ENCODE results near the gene GGA2.

Gene GGA2

GRCh38 chr16:23549938-23550337 lies 39.6 kb upstream of the GGA2 start (continued):
- TF ChIP-seq ZBTB21 (tag by site-specific recombination; IDR thresholded peaks at IDR 0.05) (no peak), ZFHX2 (tag by site-specific recombination; conservative IDR thresholded peaks at IDR 0.05) (no peak), KLF9 (tag by site-specific recombination; IDR thresholded peaks at IDR 0.05; ENCODE audit: low read depth) (no peak)
- TF ChIP-seq, protein P1, sequence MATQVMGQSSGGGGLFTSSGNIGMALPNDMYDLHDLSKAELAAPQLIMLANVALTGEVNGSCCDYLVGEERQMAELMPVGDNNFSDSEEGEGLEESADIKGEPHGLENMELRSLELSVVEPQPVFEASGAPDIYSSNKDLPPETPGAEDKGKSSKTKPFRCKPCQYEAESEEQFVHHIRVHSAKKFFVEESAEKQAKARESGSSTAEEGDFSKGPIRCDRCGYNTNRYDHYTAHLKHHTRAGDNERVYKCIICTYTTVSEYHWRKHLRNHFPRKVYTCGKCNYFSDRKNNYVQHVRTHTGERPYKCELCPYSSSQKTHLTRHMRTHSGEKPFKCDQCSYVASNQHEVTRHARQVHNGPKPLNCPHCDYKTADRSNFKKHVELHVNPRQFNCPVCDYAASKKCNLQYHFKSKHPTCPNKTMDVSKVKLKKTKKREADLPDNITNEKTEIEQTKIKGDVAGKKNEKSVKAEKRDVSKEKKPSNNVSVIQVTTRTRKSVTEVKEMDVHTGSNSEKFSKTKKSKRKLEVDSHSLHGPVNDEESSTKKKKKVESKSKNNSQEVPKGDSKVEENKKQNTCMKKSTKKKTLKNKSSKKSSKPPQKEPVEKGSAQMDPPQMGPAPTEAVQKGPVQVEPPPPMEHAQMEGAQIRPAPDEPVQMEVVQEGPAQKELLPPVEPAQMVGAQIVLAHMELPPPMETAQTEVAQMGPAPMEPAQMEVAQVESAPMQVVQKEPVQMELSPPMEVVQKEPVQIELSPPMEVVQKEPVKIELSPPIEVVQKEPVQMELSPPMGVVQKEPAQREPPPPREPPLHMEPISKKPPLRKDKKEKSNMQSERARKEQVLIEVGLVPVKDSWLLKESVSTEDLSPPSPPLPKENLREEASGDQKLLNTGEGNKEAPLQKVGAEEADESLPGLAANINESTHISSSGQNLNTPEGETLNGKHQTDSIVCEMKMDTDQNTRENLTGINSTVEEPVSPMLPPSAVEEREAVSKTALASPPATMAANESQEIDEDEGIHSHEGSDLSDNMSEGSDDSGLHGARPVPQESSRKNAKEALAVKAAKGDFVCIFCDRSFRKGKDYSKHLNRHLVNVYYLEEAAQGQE (tag by site-specific recombination; IDR thresholded peaks at IDR 0.05) = no peak

DNA sequence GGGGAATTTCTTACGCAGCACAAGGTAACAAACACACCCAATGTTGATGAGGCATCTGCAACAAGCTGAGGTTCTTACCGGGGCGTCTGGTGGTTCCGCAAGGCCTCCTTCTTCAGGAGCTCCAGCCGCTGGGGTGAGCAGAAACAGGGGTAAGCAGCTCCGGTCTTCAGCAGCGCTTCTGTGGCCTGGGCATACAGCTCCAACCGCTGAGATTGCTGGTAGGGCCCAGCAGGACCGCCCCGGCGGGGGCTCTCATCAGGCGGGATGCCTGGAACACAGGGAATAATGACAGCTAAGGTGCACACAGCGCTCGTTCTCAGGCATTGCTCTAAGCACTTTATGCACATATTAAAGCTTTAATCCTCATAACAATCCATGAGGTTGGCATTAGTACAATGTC lies 34.1 kb upstream of the GGA2 start:
- Histone ChIP-seq H3K4me1 (ENCODE audit: control insufficient read depth, insufficient read depth, low read length) (no peaks in the 10 kb centered on the region), H3K27ac (ENCODE audit: extremely low read depth, low read depth, low read length) (no peak overlapping the region; the same call in 1 of the 2 replicates), H3K4me3 (ENCODE audit: low read depth, low read length) (no peak overlapping the region), H3K9me3 (ENCODE audit: control insufficient read depth, insufficient read depth, low read depth, low read length) (no peaks in the 10 kb centered on the region), H3K36me3 (ENCODE audit: control insufficient read depth in 2 of 2, insufficient read depth in 1 of 2, low read length in 2 of 2) (peaks cover 26 to 73% of the 10 kb centered on the region in 2 experiments; a peak in 2 of 3 replicates)
- POLR2A ChIA-PET = interaction anchor here (0.6 to 1.9 kb wide), 2 partner anchors 10 to 170 kb away, joined by 4 to 8 read pairs; no protein-coding TSS in a partner anchor
- CTCF ChIA-PET = no interaction called here
- TF ChIP-seq ZNF404 (tag by site-specific recombination; IDR thresholded peaks at IDR 0.05) (no peak), TSHZ1 (tag by site-specific recombination; IDR thresholded peaks at IDR 0.05; ENCODE audit: borderline replicate concordance) (no peak), GLI2 (tag by site-specific recombination; IDR thresholded peaks at IDR 0.05; ENCODE audit: borderline replicate concordance, low read depth) (no peak), ZNF394 (tag by site-specific recombination; IDR thresholded peaks at IDR 0.05; ENCODE audit: borderline replicate concordance) (no peak), ZNF155 (tag by site-specific recombination; IDR thresholded peaks at IDR 0.05) (no peak), ZNF175 (tag by site-specific recombination; IDR thresholded peaks at IDR 0.05) (no peak), ZNF133 (tag by site-specific recombination; IDR thresholded peaks at IDR 0.05) (no peak), ZNF600 (tag by site-specific recombination; IDR thresholded peaks at IDR 0.05) (no peak), ZSCAN18 (tag by site-specific recombination; IDR thresholded peaks at IDR 0.05) (no peak), AEBP2 (tag by site-specific recombination; IDR thresholded peaks at IDR 0.05; ENCODE audit: borderline replicate concordance) (no peak), ZNF362 (tag by site-specific recombination; IDR thresholded peaks at IDR 0.05) (no peak), ZNF266 (tag by site-specific recombination; IDR thresholded peaks at IDR 0.05; ENCODE audit: low read depth) (no peak), ZNF624 (tag by site-specific recombination; IDR thresholded peaks at IDR 0.05) (no peak)
- TF ChIP-seq, protein P2, sequence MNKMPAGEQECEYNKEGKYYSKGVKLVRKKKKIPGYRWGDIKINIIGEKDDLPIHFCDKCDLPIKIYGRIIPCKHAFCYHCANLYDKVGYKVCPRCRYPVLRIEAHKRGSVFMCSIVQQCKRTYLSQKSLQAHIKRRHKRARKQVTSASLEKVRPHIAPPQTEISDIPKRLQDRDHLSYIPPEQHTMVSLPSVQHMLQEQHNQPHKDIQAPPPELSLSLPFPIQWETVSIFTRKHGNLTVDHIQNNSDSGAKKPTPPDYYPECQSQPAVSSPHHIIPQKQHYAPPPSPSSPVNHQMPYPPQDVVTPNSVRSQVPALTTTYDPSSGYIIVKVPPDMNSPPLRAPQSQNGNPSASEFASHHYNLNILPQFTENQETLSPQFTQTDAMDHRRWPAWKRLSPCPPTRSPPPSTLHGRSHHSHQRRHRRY (tag by site-specific recombination; IDR thresholded peaks at IDR 0.05) = no peak
- TF ChIP-seq, protein P3, sequence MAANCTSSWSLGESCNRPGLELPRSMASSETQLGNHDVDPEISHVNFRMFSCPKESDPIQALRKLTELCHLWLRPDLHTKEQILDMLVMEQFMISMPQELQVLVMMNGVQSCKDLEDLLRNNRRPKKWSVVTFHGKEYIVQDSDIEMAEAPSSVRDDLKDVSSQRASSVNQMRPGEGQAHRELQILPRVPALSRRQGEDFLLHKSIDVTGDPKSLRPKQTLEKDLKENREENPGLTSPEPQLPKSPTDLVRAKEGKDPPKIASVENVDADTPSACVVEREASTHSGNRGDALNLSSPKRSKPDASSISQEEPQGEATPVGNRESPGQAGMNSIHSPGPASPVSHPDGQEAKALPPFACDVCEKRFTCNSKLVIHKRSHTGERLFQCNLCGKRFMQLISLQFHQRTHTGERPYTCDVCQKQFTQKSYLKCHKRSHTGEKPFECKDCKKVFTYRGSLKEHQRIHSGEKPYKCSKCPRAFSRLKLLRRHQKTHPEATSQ (tag by site-specific recombination; IDR thresholded peaks at IDR 0.05) = no peak
- TF ChIP-seq, protein P4, sequence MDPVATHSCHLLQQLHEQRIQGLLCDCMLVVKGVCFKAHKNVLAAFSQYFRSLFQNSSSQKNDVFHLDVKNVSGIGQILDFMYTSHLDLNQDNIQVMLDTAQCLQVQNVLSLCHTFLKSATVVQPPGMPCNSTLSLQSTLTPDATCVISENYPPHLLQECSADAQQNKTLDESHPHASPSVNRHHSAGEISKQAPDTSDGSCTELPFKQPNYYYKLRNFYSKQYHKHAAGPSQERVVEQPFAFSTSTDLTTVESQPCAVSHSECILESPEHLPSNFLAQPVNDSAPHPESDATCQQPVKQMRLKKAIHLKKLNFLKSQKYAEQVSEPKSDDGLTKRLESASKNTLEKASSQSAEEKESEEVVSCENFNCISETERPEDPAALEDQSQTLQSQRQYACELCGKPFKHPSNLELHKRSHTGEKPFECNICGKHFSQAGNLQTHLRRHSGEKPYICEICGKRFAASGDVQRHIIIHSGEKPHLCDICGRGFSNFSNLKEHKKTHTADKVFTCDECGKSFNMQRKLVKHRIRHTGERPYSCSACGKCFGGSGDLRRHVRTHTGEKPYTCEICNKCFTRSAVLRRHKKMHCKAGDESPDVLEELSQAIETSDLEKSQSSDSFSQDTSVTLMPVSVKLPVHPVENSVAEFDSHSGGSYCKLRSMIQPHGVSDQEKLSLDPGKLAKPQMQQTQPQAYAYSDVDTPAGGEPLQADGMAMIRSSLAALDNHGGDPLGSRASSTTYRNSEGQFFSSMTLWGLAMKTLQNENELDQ (tag by site-specific recombination; IDR thresholded peaks at IDR 0.05; ENCODE audit: low read depth) = no peak

Measured in HEK293 (cell line).